K562 (cell line): Measurements from ENCODE around the gene MYLIP. TPM values are rescaled to one million over a fixed set of nuclear protein-coding genes. Genes with fewer than 3 reads are reported as not detected.

Experiments
- ATAC-seq: fragments of 200-7000 bp; cut with Tn5 transposase; 3 replicates; pipeline ENCODE4 v1.9.1; 2020; ENCODE audit warnings: moderate library complexity
- BruUV-seq: library from RNA; stranded (reverse); fragments of 400-500 nt; replicated peaks from 2 replicates; lab custom pipeline; 2021; lab: Mats Ljungman, UMichigan
- CTCF ChIA-PET: fragments of 300-600 bp; formaldehyde crosslinking; extraction: SDS; loops from one replicate; lab custom pipeline; 2021; ENCODE audit warnings: low intra/inter-chr PET ratio; lab: Yijun Ruan, JAX
- POLR2A ChIA-PET: fragments of 300-600, 350-650 bp; sonication (Branson Sonifier 250); formaldehyde crosslinking; extraction: SDS; loops from one replicate; lab custom pipeline; 2021; ENCODE audit warnings: antibody characterized with exemption, inconsistent platforms; lab: Yijun Ruan, JAX
- DNase-seq, 4 experiments: peaks; one replicate each; pipeline versions ENCODE4 v3.0.0 to v3.0.0-alpha.2; 2011 to 2018; ENCODE audit warnings: low spot score in 3 of 4, mixed read lengths in 3 of 4; ENCODE audit errors: extremely low read depth in 1 of 4
- FAIRE-seq: peaks from 2 replicates; lab custom pipeline; 2011; peaks lifted over from hg19 to GRCh38; lab: Jason Lieb, UNC
- H2AFZ ChIP-seq: 2 replicates; pipeline ENCODE4 v1.6.0; 2011; ENCODE audit warnings: low read depth, low read length, control low read depth, inconsistent platforms
- H3K27ac ChIP-seq: fragments of 200-600 bp; 3 replicates; pipeline ENCODE4 v1.8.0; 2011; ENCODE audit warnings: low read depth, mild to moderate bottlenecking, control low read depth, inconsistent platforms, low read length, moderate library complexity, mixed read lengths; ENCODE audit errors: extremely low read depth
- H3K27me3 ChIP-seq, 2 experiments: fragments of 300-600 bp in 1 of 2; 2 replicates in 1 of 2; 3 replicates in 1 of 2; pipeline versions ENCODE4 v1.6.0 to v1.8.0; 2011; ENCODE audit warnings: inconsistent platforms in 2 of 2, low read length in 2 of 2, mild to moderate bottlenecking in 1 of 2, mixed read lengths in 1 of 2, moderate library complexity in 1 of 2; ENCODE audit not compliant: control insufficient read depth in 2 of 2, insufficient read depth in 2 of 2
- H3K36me3 ChIP-seq: fragments of 300-600 bp; 3 replicates; pipeline ENCODE4 v1.8.0; 2011; ENCODE audit warnings: mild to moderate bottlenecking, low read length, inconsistent platforms; ENCODE audit not compliant: control insufficient read depth, insufficient read depth
- H3K4me1 ChIP-seq, 2 experiments: fragments of 200-600 bp in 1 of 2; replicated peaks in 1 of 2; 2 replicates in 1 of 2; 3 replicates in 1 of 2; pipeline versions ENCODE4 v1.5.1 to v1.8.0; 2011; ENCODE audit warnings: inconsistent platforms in 2 of 2, low read length in 2 of 2, mild to moderate bottlenecking in 1 of 2, mixed read lengths in 1 of 2, moderate library complexity in 1 of 2; ENCODE audit not compliant: control insufficient read depth in 2 of 2, insufficient read depth in 2 of 2
- H3K4me2 ChIP-seq: 2 replicates; pipeline ENCODE4 v1.6.1; 2011; ENCODE audit warnings: low read length, control low read depth, inconsistent platforms, mixed read lengths; ENCODE audit not compliant: insufficient read depth
- H3K4me3 ChIP-seq: fragments of 200-600 bp; sonication (generic), shearing (Covaris generic); 2 replicates; pipeline ENCODE4 v1.5.1; 2016; ENCODE audit warnings: control low read depth, inconsistent platforms
- H3K79me2 ChIP-seq: fragments of 200-600 bp; 3 replicates; pipeline ENCODE4 v1.8.0; 2011; ENCODE audit warnings: low read length, inconsistent platforms; ENCODE audit not compliant: control insufficient read depth, insufficient read depth
- H3K9ac ChIP-seq, 2 experiments: 2 replicates each; pipeline versions ENCODE4 v1.6.0 to v1.6.1; 2011; ENCODE audit warnings: low read depth in 2 of 2, low read length in 2 of 2, control low read depth in 1 of 2, inconsistent platforms in 1 of 2, mild to moderate bottlenecking in 1 of 2, mixed read lengths in 1 of 2; ENCODE audit not compliant: insufficient read depth in 1 of 2
- H3K9me1 ChIP-seq: one replicate; pipeline ENCODE4 v1.6.0; 2011; ENCODE audit warnings: inconsistent platforms, mild to moderate bottlenecking, low read length, moderate library complexity; ENCODE audit not compliant: control insufficient read depth, insufficient read depth
- H3K9me3 ChIP-seq: replicated peaks from 2 replicates; pipeline ENCODE4 v1.5.1; 2011; ENCODE audit warnings: low read depth, low read length, inconsistent platforms; ENCODE audit not compliant: control insufficient read depth, insufficient read depth
- H4K20me1 ChIP-seq: replicated peaks from 2 replicates; pipeline ENCODE4 v1.6.1; 2011; ENCODE audit warnings: low read length, inconsistent platforms, mixed read lengths; ENCODE audit not compliant: control insufficient read depth, insufficient read depth
- DLX4 ChIP-seq: fragments of 250-450 bp; sonication (Bioruptor Pico); IDR thresholded peaks from 2 replicates; pipeline ENCODE4 v1.6.1; 2021; ENCODE audit warnings: mild to moderate bottlenecking
- PRDM10 ChIP-seq: fragments of 450-650 bp; IDR thresholded peaks from 2 replicates; pipeline ENCODE4 v1.6.1; 2018; ENCODE audit not compliant: partially characterized antibody
- TEAD1 ChIP-seq, 2 experiments: fragments of 450-650 bp in 1 of 2; sonication (generic) in 1 of 2; formaldehyde crosslinking; IDR thresholded peaks; 2 replicates each; pipeline versions ENCODE4 v1.4.0 to v1.8.0; 2020 to 2022; ENCODE audit warnings: mild to moderate bottlenecking in 2 of 2, missing genetic modification reagents in 1 of 2
- ZNF668 ChIP-seq: fragments of 250-450 bp; sonication (Bioruptor Pico); IDR thresholded peaks from 2 replicates; pipeline ENCODE4 v1.8.0; 2022; ENCODE audit warnings: mild to moderate bottlenecking, inconsistent platforms
- WGBS: fragments of 100-300 bp; shearing (Covaris generic); methylation state at CpG from one replicate; pipeline ENCODE4 v1.1.6; 2016; ENCODE audit warnings: low coverage, mixed read lengths; ENCODE audit not compliant: insufficient coverage; ENCODE audit errors: missing lambda C conversion rate; 5-methylcytosine and 5-hydroxymethylcytosine counted together
- in situ Hi-C: fragments of 300-500 bp; cut with MboI; formaldehyde crosslinking; loops from 4 replicates; pipeline ENCODE4 v1.15.0; 2018; ENCODE audit warnings: inconsistent platforms, mixed read lengths
- intact Hi-C: fragments of 100-400 bp; cut with micrococcal nuclease; formaldehyde crosslinking; loops from 2 replicates; pipeline ENCODE4 v1.14.2; 2022
- polyA plus RNA-seq, 8 experiments: library from polyadenylated mRNA; depleted of rRNA in 4 of 8; stranded (reverse) in 5 of 8; unstranded in 3 of 8; fragments of >200 nt; fragmentation: Nextera tagmentation in 2 of 8; fragmentation: Illumina TruSeq in 1 of 8; extraction: Ambion mirVana in 2 of 8; extraction: Trizol in 1 of 8; gene quantifications; 2 replicates each; pipeline versions ENCODE4 v1.2.1 to v1.2.3, GENCODE V29; 2011 to 2014; ENCODE audit warnings: inconsistent platforms in 1 of 8, missing spikeins in 1 of 8
- total RNA-seq, 7 experiments: library from RNA; depleted of rRNA in 6 of 7; stranded (reverse); fragments of >200 nt in 6 of 7; fragmentation: Illumina TruSeq in 2 of 7; extraction: Trizol in 2 of 7; gene quantifications; 2 replicates each; pipeline versions ENCODE4 v1.2.1 to v1.2.3, GENCODE V29; 2011 to 2021; ENCODE audit warnings: low replicate concordance in 1 of 7

MYLIP gene
- total and polyA plus RNA-seq, 9 of the 15 experiments (the other 6 are each of a cell fraction or from before 2014, with no cell fraction given), result 10.8 to 43.5 (median 31.5) TPM

- no TSS peak for BruUV-seq
- ATAC-seq (no peak), DNase-seq (no peak), FAIRE-seq (no peak)
- 63% methylated on average over 7 of the region's 7 CpGs for WGBS
- Histone ChIP-seq H3K27ac (no peak overlapping the region), H3K4me1 (peaks cover 0 to 2% of the 10 kb centered on the region in 2 experiments; a peak in 2 of 5 replicates), H3K9me1 (no peaks in the 10 kb centered on the region), H4K20me1 (no peaks in the 10 kb centered on the region), H3K9me3 (peaks cover 7% of the 10 kb centered on the region), H3K9ac (no peak overlapping the region), H3K4me3 (no peak overlapping the region), H3K4me2 (no peak overlapping the region), H3K27me3 (no peaks in the 10 kb centered on the region), H3K36me3 (no peaks in the 10 kb centered on the region), H2AFZ (peak overlapping the region; percentile 40; the same call in 1 of the 2 replicates), H3K79me2 (no peaks in the 10 kb centered on the region)
- ChIA-PET POLR2A (interaction anchor here (0.7 to 1.1 kb wide), 2 partner anchors 15 to 46 kb away, joined by 3 read pairs; no protein-coding TSS in a partner anchor), CTCF (interaction anchor here (0.6 kb wide), 1 partner anchor 916 kb away, joined by 5 read pairs; no protein-coding TSS in a partner anchor)
- intact Hi-C loops (no loop called here), in situ Hi-C loops (no loop called here)
- TF ChIP-seq ZNF668 (CRISPR knock-in tag), result no peak
- no peak for TF ChIP-seq TEAD1 (CRISPR knock-in tag; IDR thresholded peaks at IDR 0.05)
Observed at GRCh38 chr6:16178351-16178750, 49.5 kb downstream of the MYLIP start.

GRCh38 chr6:16179063-16179462, 50.2 kb downstream of the MYLIP start:
- 74% methylated on average over 2 of the region's 2 CpGs for WGBS
- BruUV-seq, result no TSS peak
- TF ChIP-seq PRDM10, result peak; percentile 76
- TF ChIP-seq DLX4 (CRISPR knock-in tag), result no peak
- no peak overlapping the region for H3K4me2 ChIP-seq
- ATAC-seq (no peak), DNase-seq (no peak), FAIRE-seq (no peak)
- no peaks in the 10 kb centered on the region for H3K9me1 ChIP-seq
- in situ Hi-C loops, result no loop called here
- intact Hi-C loops, result no loop called here
- H3K9me3 ChIP-seq, result peaks cover 7% of the 10 kb centered on the region
- ChIA-PET POLR2A (interaction anchor here (0.7 to 1.1 kb wide), 3 partner anchors 9 to 50 kb away, joined by 3 to 5 read pairs (median 4); partner anchors contain the start of gene MYLIP), CTCF (interaction anchor here (0.6 kb wide), 1 partner anchor 917 kb away, joined by 5 read pairs; no protein-coding TSS in a partner anchor)
- H3K27ac ChIP-seq, result no peak overlapping the region
- no peaks in the 10 kb centered on the region for H4K20me1 ChIP-seq
- H2AFZ ChIP-seq, result no peak overlapping the region
- H3K36me3 ChIP-seq, result no peaks in the 10 kb centered on the region
- H3K4me3 ChIP-seq, result no peak overlapping the region
- H3K27me3 ChIP-seq, result no peaks in the 10 kb centered on the region
- no peaks in the 10 kb centered on the region for H3K79me2 ChIP-seq
- H3K9ac ChIP-seq, result no peak overlapping the region
- peaks cover 0 to 5% of the 10 kb centered on the region in 2 experiments; a peak in 2 of 5 replicates for H3K4me1 ChIP-seq
